ENCODE results near the gene ATG7.

The ATG7 gene

DNA sequence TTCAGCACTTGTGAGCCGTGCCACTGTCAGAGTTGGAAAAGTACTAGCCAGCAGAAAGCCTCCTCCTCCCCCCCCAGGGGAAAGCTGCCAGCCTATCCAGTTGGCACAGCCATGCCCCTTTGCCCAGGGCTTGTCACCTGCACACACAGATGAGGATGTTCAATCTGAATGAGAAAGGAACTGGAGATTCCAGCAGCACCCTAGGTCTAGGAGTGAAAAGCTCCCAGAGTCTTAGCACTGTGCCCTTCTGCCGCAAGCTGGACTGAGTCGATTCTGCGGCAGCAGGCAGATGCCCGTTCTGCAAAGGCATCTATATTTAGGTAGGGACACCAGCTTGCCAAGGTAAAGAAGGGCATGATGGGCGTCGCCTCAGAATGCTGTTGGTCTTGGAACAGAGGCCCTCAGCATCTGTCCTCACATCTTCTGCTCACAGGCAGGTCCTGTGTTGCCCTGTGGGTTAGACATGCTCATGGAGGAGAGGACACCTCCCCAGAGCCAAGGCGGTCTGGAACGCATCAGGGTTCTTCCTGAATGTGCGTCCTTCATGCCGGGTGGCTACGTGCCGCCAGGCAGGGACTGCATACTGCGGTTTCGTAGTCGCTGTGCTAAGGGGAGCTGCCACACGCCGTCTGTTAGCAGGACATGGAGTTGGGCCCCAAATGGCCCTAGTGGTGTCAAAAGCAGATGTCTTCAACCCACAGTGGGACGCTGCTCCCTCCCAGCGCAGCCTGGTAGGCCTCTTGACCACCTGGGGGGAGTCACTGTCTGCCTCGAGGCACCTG is 262.0 kb downstream of the ATG7 start:
- no peaks in the 10 kb centered on the region for H3K9me2 ChIP-seq (replicated peaks; ENCODE audit: insufficient read depth, low read length)
- H3K9ac ChIP-seq (ENCODE audit: low read length): no peak overlapping the region
- H3K27ac ChIP-seq (ENCODE audit: low read length): no peak overlapping the region
- H3K9me3 ChIP-seq (replicated peaks; ENCODE audit: insufficient read depth, low read length): no peaks in the 10 kb centered on the region
- no peaks in the 10 kb centered on the region for H3K4me1 ChIP-seq (ENCODE audit: low read length)
- H3K4me2 ChIP-seq (ENCODE audit: low read depth, low read length): no peak overlapping the region
- no peak overlapping the region for H3K4me3 ChIP-seq (ENCODE audit: low read length)
- DNase-seq: no peak
- H4K20me1 ChIP-seq (ENCODE audit: insufficient read depth, low read length): no peaks in the 10 kb centered on the region
- no peaks in the 10 kb centered on the region for H3K36me3 ChIP-seq (replicated peaks; ENCODE audit: insufficient read depth, low read length)
- no peak overlapping the region for H2AFZ ChIP-seq (ENCODE audit: low read length)
- H3K79me2 ChIP-seq (ENCODE audit: low read length): no peaks in the 10 kb centered on the region
- no peaks in the 10 kb centered on the region for H3K27me3 ChIP-seq (replicated peaks; ENCODE audit: insufficient read depth, low read length)
- H3F3A ChIP-seq (ENCODE audit: insufficient read depth, low read length): no peaks in the 10 kb centered on the region
- TF ChIP-seq EZH2phosphoT487 (IDR thresholded peaks at IDR 0.05; ENCODE audit: low read length): no peak
- TF ChIP-seq, protein P1, sequence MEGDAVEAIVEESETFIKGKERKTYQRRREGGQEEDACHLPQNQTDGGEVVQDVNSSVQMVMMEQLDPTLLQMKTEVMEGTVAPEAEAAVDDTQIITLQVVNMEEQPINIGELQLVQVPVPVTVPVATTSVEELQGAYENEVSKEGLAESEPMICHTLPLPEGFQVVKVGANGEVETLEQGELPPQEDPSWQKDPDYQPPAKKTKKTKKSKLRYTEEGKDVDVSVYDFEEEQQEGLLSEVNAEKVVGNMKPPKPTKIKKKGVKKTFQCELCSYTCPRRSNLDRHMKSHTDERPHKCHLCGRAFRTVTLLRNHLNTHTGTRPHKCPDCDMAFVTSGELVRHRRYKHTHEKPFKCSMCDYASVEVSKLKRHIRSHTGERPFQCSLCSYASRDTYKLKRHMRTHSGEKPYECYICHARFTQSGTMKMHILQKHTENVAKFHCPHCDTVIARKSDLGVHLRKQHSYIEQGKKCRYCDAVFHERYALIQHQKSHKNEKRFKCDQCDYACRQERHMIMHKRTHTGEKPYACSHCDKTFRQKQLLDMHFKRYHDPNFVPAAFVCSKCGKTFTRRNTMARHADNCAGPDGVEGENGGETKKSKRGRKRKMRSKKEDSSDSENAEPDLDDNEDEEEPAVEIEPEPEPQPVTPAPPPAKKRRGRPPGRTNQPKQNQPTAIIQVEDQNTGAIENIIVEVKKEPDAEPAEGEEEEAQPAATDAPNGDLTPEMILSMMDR (IDR thresholded peaks at IDR 0.05; ENCODE audit: low read length): no peak

DNA sequence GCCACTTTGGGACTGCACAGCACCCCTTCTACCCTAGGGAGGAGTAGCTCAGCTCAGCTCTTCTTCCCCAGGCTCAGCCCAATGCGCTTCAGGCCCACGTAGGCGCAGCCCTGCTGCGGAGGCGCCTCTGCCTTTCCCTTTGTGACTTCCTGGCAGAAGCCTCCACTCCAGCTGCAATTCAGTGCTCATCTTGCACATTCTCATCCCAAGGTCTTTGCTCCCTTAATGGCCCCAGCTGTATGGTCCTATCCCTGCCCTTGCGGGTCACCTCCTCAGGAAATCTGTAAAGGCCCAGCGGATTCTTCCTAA is 262.6 kb downstream of the ATG7 start:
- Histone ChIP-seq H4K20me1 (ENCODE audit: insufficient read depth, low read length) (no peaks in the 10 kb centered on the region), H3K27ac (ENCODE audit: low read length) (no peak overlapping the region), H3K9me3 (replicated peaks; ENCODE audit: insufficient read depth, low read length) (no peaks in the 10 kb centered on the region), H2AFZ (ENCODE audit: low read length) (no peak overlapping the region), H3K9me2 (replicated peaks; ENCODE audit: insufficient read depth, low read length) (no peaks in the 10 kb centered on the region), H3K27me3 (replicated peaks; ENCODE audit: insufficient read depth, low read length) (no peaks in the 10 kb centered on the region), H3K36me3 (replicated peaks; ENCODE audit: insufficient read depth, low read length) (no peaks in the 10 kb centered on the region), H3F3A (ENCODE audit: insufficient read depth, low read length) (no peaks in the 10 kb centered on the region), H3K4me1 (ENCODE audit: low read length) (no peaks in the 10 kb centered on the region), H3K79me2 (ENCODE audit: low read length) (no peaks in the 10 kb centered on the region), H3K4me2 (ENCODE audit: low read depth, low read length) (no peak overlapping the region), H3K4me3 (ENCODE audit: low read length) (no peak overlapping the region), H3K9ac (ENCODE audit: low read length) (no peak overlapping the region)
- TF ChIP-seq EZH2phosphoT487 (IDR thresholded peaks at IDR 0.05; ENCODE audit: low read length) (no peak), EZH2 (optimal IDR thresholded peaks at IDR 0.05; ENCODE audit: low read depth, low read length) (no peak)
- TF ChIP-seq, protein P1 (IDR thresholded peaks at IDR 0.05; ENCODE audit: low read length): no peak
- DNase-seq: no peak

DNA sequence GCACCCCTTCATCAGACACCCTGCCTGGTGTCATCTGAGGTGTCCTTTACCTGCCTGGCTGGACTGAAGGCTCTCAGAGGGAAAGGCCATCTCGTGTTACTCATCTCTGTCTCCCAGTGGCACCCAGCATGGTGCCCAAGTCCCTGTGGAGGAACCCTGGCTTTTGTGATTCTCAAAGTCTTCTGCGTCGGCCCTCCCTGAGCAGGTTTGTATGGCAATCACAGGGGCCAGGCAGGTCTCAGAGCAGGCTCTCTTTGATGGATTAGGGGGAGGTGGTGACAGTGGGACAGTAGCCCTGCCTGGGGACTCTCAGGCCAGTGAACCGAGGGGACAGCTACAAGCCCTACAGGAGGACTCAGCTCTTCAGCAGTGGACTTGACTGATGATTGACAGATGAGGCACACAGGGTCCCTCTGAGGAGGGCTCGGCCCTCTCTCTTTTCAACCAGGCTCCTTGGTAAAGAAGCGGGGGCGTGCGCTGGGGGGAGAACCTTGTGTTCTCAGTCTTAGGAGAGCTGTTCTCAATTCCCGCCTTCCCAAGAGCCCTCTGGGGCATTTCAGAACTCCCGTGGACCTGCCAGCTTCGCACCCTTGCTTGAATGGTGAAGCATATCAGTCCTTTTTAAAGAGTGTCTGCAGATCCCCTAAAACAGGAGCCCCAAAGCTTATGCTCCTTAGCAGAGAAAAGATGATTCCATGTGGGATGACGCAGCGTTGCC is 263.2 kb downstream of the ATG7 start:
- no peaks in the 10 kb centered on the region for H3F3A ChIP-seq (ENCODE audit: insufficient read depth, low read length)
- no peaks in the 10 kb centered on the region for H3K27me3 ChIP-seq (replicated peaks; ENCODE audit: insufficient read depth, low read length)
- no peak overlapping the region for H3K4me2 ChIP-seq (ENCODE audit: low read depth, low read length)
- H3K79me2 ChIP-seq (ENCODE audit: low read length): no peaks in the 10 kb centered on the region
- no peaks in the 10 kb centered on the region for H3K4me1 ChIP-seq (ENCODE audit: low read length)
- H3K4me3 ChIP-seq (ENCODE audit: low read length): no peak overlapping the region
- H3K9ac ChIP-seq (ENCODE audit: low read length): no peak overlapping the region
- no peaks in the 10 kb centered on the region for H3K9me2 ChIP-seq (replicated peaks; ENCODE audit: insufficient read depth, low read length)
- TF ChIP-seq EZH2phosphoT487 (IDR thresholded peaks at IDR 0.05; ENCODE audit: low read length) (no peak), EZH2 (optimal IDR thresholded peaks at IDR 0.05; ENCODE audit: low read depth, low read length) (no peak)
- TF ChIP-seq, protein P1 (IDR thresholded peaks at IDR 0.05; ENCODE audit: low read length): no peak
- H2AFZ ChIP-seq (ENCODE audit: low read length): no peak overlapping the region
- H3K27ac ChIP-seq (ENCODE audit: low read length): no peak overlapping the region
- H3K9me3 ChIP-seq (replicated peaks; ENCODE audit: insufficient read depth, low read length): no peaks in the 10 kb centered on the region
- no peak for DNase-seq
- H4K20me1 ChIP-seq (ENCODE audit: insufficient read depth, low read length): no peaks in the 10 kb centered on the region
- no peaks in the 10 kb centered on the region for H3K36me3 ChIP-seq (replicated peaks; ENCODE audit: insufficient read depth, low read length)

Data from MM.1S (cell line).